ENCODE data around the gene ADARB2. TPM values are rescaled to one million over a fixed set of nuclear protein-coding genes. Genes with fewer than 3 reads are reported as not detected.

ADARB2 gene
- total RNA-seq, 1 donor from 2014 or later = 0.11 TPM

DNA sequence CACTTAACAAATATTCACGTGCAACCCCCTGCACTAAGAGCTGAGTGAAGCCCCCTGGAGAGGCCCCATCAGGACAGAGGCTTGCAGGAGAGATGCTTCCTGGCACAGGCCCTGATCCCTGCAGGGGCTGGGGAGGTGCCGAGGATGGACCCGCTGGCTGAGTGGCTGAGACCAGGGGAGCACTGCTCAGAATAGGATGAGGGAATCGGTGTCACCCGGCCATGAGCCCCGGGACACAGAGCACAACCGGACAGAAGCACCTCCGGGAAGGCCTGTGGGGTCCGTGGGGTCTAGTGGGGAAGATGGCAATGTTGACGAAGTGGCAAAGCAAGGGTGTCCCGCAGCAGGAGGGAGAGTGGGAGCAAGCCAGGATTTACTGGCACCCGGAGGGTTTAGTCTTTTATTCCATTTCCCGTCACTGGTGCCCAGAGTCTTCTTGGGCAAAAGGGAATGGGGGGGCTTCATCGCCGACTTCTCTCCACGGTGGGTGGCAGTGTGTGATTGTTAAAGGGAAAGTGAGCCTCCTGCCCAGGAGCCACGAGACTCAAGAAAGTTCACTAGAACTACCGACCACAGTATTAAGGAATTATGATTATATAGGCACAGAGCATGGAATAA, 140.7 kb downstream of the ADARB2 start:
- intact Hi-C loops (cut with micrococcal nuclease) = no loop called here
- no peak overlapping the region for H3K4me3 ChIP-seq
- no peak for DNase-seq
- H3K4me1 ChIP-seq = no peaks in the 10 kb centered on the region
- peaks cover 41% of the 10 kb centered on the region for H3K27me3 ChIP-seq (ENCODE audit: low read depth)
- no peaks in the 10 kb centered on the region for H3K36me3 ChIP-seq
- TF ChIP-seq CTCF (IDR thresholded peaks at IDR 0.05; ENCODE audit: borderline replicate concordance) = no peak
- H3K27ac ChIP-seq (replicated peaks) = no peak overlapping the region
- peaks cover 5% of the 10 kb centered on the region for H3K9me3 ChIP-seq (replicated peaks)

- H3K9me3 ChIP-seq (replicated peaks) = peaks cover 5% of the 10 kb centered on the region
- H3K36me3 ChIP-seq = no peaks in the 10 kb centered on the region
- peaks cover 41% of the 10 kb centered on the region for H3K27me3 ChIP-seq (ENCODE audit: low read depth)
- no peak for DNase-seq
- no peak overlapping the region for H3K4me3 ChIP-seq
- no peak for TF ChIP-seq CTCF (IDR thresholded peaks at IDR 0.05; ENCODE audit: borderline replicate concordance)
- H3K27ac ChIP-seq (replicated peaks) = no peak overlapping the region
- intact Hi-C loops (cut with micrococcal nuclease) = no loop called here
- H3K4me1 ChIP-seq = no peaks in the 10 kb centered on the region
These were observed 141.6 kb downstream of the ADARB2 start for GRCh38 chr10:1595726-1596125.

GRCh38 chr10:1595242-1595600, 142.1 kb downstream of the ADARB2 start:
- DNase-seq = no peak
- Histone ChIP-seq H3K27ac (replicated peaks) (no peak overlapping the region), H3K4me3 (no peak overlapping the region), H3K27me3 (ENCODE audit: low read depth) (peaks cover 41% of the 10 kb centered on the region), H3K4me1 (no peaks in the 10 kb centered on the region), H3K9me3 (replicated peaks) (peaks cover 5% of the 10 kb centered on the region), H3K36me3 (no peaks in the 10 kb centered on the region)
- TF ChIP-seq CTCF (IDR thresholded peaks at IDR 0.05; ENCODE audit: borderline replicate concordance) = no peak
- intact Hi-C loops (cut with micrococcal nuclease) = no loop called here

DNA sequence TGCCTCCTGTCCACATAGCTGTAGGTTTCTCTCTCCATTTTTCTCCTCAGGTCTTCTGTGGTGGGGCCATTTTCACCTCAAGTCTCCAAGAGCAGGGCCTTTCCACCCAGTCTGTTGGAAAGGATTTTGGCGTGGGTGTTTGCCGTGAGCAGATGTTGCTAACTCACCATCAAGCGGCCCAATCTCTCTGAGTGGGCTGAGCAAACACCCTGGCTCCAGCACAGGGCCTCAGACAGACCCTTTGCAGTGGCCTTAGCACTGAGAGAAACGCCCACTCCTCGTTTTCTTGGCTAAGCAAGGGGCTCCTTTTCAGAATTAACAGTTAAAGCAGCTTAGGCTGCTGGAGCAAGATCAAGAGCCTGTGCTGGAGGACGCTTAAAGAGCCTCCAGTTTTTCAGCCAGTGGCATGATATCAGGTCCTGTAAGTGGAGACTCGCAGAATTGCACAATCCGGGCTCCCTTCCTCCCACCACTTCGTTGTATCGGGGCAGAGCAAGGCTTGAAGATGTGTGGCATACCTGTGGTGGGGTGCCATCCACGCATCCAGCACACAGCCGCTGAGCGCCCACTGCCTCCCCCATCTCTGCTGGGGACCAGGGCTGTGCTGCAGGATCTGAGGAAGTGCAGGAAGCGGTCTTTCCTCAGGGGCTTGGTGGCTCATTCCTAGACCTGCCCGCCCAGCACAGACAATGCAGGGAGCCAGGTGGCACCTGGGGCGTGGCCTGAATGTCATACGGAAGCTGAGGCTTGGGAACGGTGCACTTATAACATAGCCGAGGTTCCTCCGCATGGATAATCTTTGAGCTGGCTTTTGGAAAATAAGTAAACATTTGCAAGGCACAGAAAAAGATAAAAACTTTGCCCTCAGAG, 142.7 kb downstream of the ADARB2 start:
- H3K4me3 ChIP-seq = no peak overlapping the region
- no peaks in the 10 kb centered on the region for H3K36me3 ChIP-seq
- intact Hi-C loops (cut with micrococcal nuclease) = no loop called here
- DNase-seq = no peak
- peaks cover 5% of the 10 kb centered on the region for H3K9me3 ChIP-seq (replicated peaks)
- H3K4me1 ChIP-seq = no peaks in the 10 kb centered on the region
- no peak for TF ChIP-seq CTCF (IDR thresholded peaks at IDR 0.05; ENCODE audit: borderline replicate concordance)
- peaks cover 40% of the 10 kb centered on the region for H3K27me3 ChIP-seq (ENCODE audit: low read depth)
- no peak overlapping the region for H3K27ac ChIP-seq (replicated peaks)

DNA sequence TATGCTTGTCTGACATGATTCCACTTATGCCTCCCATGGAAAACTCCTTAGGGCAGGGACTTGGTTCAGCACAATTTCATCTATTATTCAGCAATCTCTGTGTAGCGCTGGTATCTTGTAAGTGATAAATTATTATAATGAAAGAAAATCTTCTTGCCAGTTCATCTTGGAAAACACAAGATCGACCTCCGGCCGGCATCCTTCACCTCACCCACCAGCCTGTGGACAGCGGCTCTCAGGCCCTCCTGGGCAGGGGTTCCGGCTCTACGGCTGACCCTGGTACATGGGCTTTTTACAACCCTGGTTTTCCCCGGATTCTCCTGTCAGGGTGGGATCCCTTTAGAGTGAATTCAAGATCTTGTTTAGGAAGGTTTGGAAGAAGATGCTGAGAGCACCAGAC, 145.6 kb downstream of the ADARB2 start:
- Histone ChIP-seq H3K36me3 (no peaks in the 10 kb centered on the region), H3K4me1 (no peaks in the 10 kb centered on the region), H3K27me3 (ENCODE audit: low read depth) (peaks cover 21% of the 10 kb centered on the region), H3K9me3 (replicated peaks) (peaks cover 16% of the 10 kb centered on the region), H3K27ac (replicated peaks) (no peak overlapping the region), H3K4me3 (no peak overlapping the region)
- no peak for DNase-seq
- intact Hi-C loops (cut with micrococcal nuclease) = no loop called here
- TF ChIP-seq CTCF (IDR thresholded peaks at IDR 0.05; ENCODE audit: borderline replicate concordance) = no peak

All from left ventricle myocardium inferior (tissue), 1 donor.